HFFc6 (cell line): ENCODE measurements around the gene LACRT. TPM values are rescaled to one million over a fixed set of nuclear protein-coding genes. Genes with fewer than 3 reads are reported as not detected.

Source experiments
- DNase-seq: peaks from one replicate; pipeline ENCODE4 v3.0.0-alpha.2; 2018
- H3K27ac Mint-ChIP-seq: 2 replicates; pipeline ENCODE4 v1.8.0; 2020; ENCODE audit warnings: mild to moderate bottlenecking, mixed read lengths
- H3K27me3 Mint-ChIP-seq: 2 replicates; pipeline ENCODE4 v1.8.0; 2021; ENCODE audit warnings: mild to moderate bottlenecking, moderate library complexity, mixed read lengths; ENCODE audit not compliant: insufficient read depth
- H3K36me3 Mint-ChIP-seq: 2 replicates; pipeline ENCODE4 v1.8.0; 2021; ENCODE audit warnings: low read depth, mixed read lengths
- H3K4me1 Mint-ChIP-seq: 2 replicates; pipeline ENCODE4 v1.8.0; 2020; ENCODE audit warnings: low read depth, mixed read lengths
- H3K4me3 Mint-ChIP-seq: 2 replicates; pipeline ENCODE4 v1.8.0; 2020; ENCODE audit warnings: mild to moderate bottlenecking, moderate library complexity, mixed read lengths
- H3K9me3 Mint-ChIP-seq: 2 replicates; pipeline ENCODE4 v1.8.0; 2020; ENCODE audit warnings: mild to moderate bottlenecking, mixed read lengths
- long read RNA-seq: library from polyadenylated mRNA; unstranded; transcript quantifications from one replicate; pipeline ENCODE4 v2.0.0, GENCODE V29; 2019
- total RNA-seq, 6 experiments: library from RNA; stranded (reverse); fragmentation: NEBNext Ultra II Directional; extraction: Animal tissue kit (Norgen Biotek cat#: 25700); gene quantifications; 2 replicates in 1 of 6; 3 replicates in 5 of 6; pipeline ENCODE4 v1.2.3, GENCODE V29; 2021
- TF ChIP-seq, protein P1 (sequence below): fragments of 200-600 bp; sonication (generic); IDR thresholded peaks from 2 replicates; pipeline ENCODE4 v1.5.0; 2021; ENCODE audit warnings: antibody characterized with exemption, mild to moderate bottlenecking

Gene LACRT
- total RNA-seq: not detected
- long read RNA-seq: 0 reads

DNA sequence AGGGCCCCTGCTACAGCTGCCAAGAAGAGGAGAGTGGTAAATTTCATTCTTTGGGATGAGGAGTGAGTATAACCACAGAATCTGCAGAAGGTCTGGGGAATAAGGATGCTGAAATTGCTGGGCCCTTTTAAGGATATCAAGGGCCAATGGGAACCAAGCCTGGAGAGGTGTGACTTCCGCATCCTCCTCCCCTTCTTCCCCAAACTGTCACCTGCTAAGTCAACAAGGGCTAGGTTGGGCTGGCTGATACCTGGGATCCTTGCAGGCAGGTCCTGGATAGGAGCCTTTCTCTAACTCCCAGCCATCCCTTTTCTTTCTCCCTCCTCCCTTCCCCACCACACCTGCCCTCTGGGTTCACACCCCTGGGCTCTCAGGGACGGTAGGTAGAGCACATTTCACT is at the start of gene LACRT:
Gene LACRT, minus strand, starts transcription at position 101 of the 400 bp plus-strand sequence. Its CDS starts 54 bp downstream, at position 47.
- Mint-ChIP-seq H3K27me3 (peaks cover 12% of the 10 kb centered on the region), H3K9me3 (no peaks in the 10 kb centered on the region), H3K27ac (no peak within 1 kb of the TSS), H3K4me3 (no peak within 1 kb of the TSS), H3K4me1 (no peaks in the 10 kb centered on the region), H3K36me3 (no peaks in the 10 kb centered on the region)
- no peak for DNase-seq
- TF ChIP-seq, protein P1, sequence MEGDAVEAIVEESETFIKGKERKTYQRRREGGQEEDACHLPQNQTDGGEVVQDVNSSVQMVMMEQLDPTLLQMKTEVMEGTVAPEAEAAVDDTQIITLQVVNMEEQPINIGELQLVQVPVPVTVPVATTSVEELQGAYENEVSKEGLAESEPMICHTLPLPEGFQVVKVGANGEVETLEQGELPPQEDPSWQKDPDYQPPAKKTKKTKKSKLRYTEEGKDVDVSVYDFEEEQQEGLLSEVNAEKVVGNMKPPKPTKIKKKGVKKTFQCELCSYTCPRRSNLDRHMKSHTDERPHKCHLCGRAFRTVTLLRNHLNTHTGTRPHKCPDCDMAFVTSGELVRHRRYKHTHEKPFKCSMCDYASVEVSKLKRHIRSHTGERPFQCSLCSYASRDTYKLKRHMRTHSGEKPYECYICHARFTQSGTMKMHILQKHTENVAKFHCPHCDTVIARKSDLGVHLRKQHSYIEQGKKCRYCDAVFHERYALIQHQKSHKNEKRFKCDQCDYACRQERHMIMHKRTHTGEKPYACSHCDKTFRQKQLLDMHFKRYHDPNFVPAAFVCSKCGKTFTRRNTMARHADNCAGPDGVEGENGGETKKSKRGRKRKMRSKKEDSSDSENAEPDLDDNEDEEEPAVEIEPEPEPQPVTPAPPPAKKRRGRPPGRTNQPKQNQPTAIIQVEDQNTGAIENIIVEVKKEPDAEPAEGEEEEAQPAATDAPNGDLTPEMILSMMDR: no peak

- no peaks in the 10 kb centered on the region for H3K36me3 Mint-ChIP-seq
- H3K4me1 Mint-ChIP-seq: no peaks in the 10 kb centered on the region
- H3K4me3 Mint-ChIP-seq: no peak overlapping the region
- H3K9me3 Mint-ChIP-seq: no peaks in the 10 kb centered on the region
- no peak overlapping the region for H3K27ac Mint-ChIP-seq
- H3K27me3 Mint-ChIP-seq: peaks cover 12% of the 10 kb centered on the region; the same call in 1 of the 2 replicates
- no peak for DNase-seq
- TF ChIP-seq, protein P1: no peak
Observed at GRCh38 chr12:54683398-54683797, 48.7 kb upstream of the LACRT start.

DNA sequence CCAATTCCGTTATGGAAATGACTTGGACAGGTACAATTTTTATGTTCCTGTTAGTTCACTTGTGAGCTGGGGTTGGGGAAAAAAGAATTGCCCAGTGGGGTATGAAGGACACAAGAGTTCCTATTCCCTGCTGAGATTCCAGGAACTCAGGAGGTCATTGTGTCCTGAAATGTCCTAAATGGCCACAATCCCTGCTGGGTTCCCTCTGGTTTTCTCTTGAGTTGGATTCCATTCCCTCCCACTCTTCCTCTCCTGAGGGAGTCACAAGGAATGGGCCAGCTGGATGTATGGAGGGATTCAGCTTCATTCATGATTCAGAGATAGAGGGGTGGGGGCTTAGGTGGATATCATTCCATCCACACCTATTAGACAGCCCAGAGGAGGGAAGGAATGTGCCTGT is 48.0 kb upstream of the LACRT start:
- no peak for DNase-seq
- Mint-ChIP-seq H3K36me3 (no peaks in the 10 kb centered on the region), H3K27ac (no peak overlapping the region), H3K27me3 (peaks cover 14% of the 10 kb centered on the region; the same call in 1 of the 2 replicates), H3K4me3 (no peak overlapping the region), H3K4me1 (no peaks in the 10 kb centered on the region), H3K9me3 (no peaks in the 10 kb centered on the region)
- TF ChIP-seq, protein P1: no peak

GRCh38 chr12:54680374-54680773 is 45.7 kb upstream of the LACRT start:
- TF ChIP-seq, protein P1: peak; percentile 73
- Mint-ChIP-seq H3K4me1 (no peaks in the 10 kb centered on the region), H3K36me3 (no peaks in the 10 kb centered on the region), H3K27ac (no peak overlapping the region), H3K4me3 (no peak overlapping the region), H3K27me3 (peaks cover 9% of the 10 kb centered on the region; the same call in 1 of the 2 replicates), H3K9me3 (no peaks in the 10 kb centered on the region)
- DNase-seq: peak; percentile 28

GRCh38 chr12:54678131-54678530 is 43.4 kb upstream of the LACRT start:
- H3K9me3 Mint-ChIP-seq: no peaks in the 10 kb centered on the region
- H3K27ac Mint-ChIP-seq: no peak overlapping the region
- no peak overlapping the region for H3K4me3 Mint-ChIP-seq
- H3K36me3 Mint-ChIP-seq: no peaks in the 10 kb centered on the region
- TF ChIP-seq, protein P1: no peak
- peaks cover 6% of the 10 kb centered on the region; the same call in 1 of the 2 replicates for H3K27me3 Mint-ChIP-seq
- no peaks in the 10 kb centered on the region for H3K4me1 Mint-ChIP-seq
- no peak for DNase-seq

- no peaks in the 10 kb centered on the region for H3K36me3 Mint-ChIP-seq
- H3K9me3 Mint-ChIP-seq: no peaks in the 10 kb centered on the region
- no peak for DNase-seq
- no peaks in the 10 kb centered on the region for H3K27me3 Mint-ChIP-seq
- TF ChIP-seq, protein P1: no peak
- no peak overlapping the region for H3K27ac Mint-ChIP-seq
- no peaks in the 10 kb centered on the region for H3K4me1 Mint-ChIP-seq
- H3K4me3 Mint-ChIP-seq: no peak overlapping the region
Observed at GRCh38 chr12:54667945-54668344, 33.2 kb upstream of the LACRT start.
